Prostate gland (tissue), 2 donors: ENCODE results near the gene CAMK1.

ENCODE experiments used
- CTCF ChIP-seq, 4 experiments: fragments of 200-600 bp in 2 of 4; fragments of 450-650 bp in 2 of 4; sonication (generic) in 2 of 4; IDR thresholded peaks; 1 replicate in 3 of 4; 2 replicates in 1 of 4; pipeline ENCODE4 v1.5.1; 2016 to 2019; ENCODE audit warnings: antibody characterized with exemption in 4 of 4, mild to moderate bottlenecking in 2 of 4, moderate library complexity in 2 of 4
- POLR2A ChIP-seq: fragments of 450-650 bp; IDR thresholded peaks from one replicate; pipeline ENCODE4 v1.6.1; 2016; ENCODE audit warnings: antibody characterized with exemption, mild to moderate bottlenecking
- POLR2AphosphoS5 ChIP-seq: sonication (generic); formaldehyde crosslinking; IDR thresholded peaks from one replicate; pipeline ENCODE4 v1.6.1; 2017; ENCODE audit warnings: antibody characterized with exemption

- TF ChIP-seq CTCF (IDR thresholded peaks at IDR 0.05) (no peak), POLR2A (no peak), POLR2AphosphoS5 (no peak)
Observed at GRCh38 chr3:9725775-9726515, 43.8 kb downstream of the CAMK1 start.
